CD4-positive, alpha-beta T cell treated with Interleukin-10 for 1 hour (primary cell): ENCODE data around the gene GRAMD1B.
A peak's percentile ranks its signal among the peaks of the same experiment; 100 is the strongest.

Source experiments
- DNase-seq: peaks from one replicate; pipeline ENCODE4 v3.0.0-alpha.2; 2020

GRAMD1B gene

DNA sequence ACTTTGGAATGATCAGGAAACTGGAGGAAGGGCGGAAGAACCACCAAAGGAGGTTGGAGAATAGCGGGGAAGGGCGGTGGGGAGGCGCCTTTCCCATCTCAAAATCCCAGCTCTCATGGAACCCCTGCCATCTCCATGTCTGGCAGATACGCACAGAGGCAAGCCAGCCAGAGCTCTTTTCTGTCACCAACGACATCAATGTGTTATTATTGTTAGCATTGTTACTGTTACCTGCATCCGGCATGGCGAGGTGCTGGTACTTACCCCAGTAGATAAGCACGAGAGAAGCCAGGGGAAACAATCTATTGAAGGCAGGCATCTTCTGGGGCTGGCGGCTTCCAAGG lies 223.4 kb downstream of the GRAMD1B start:
- DNase-seq: no peak

DNA sequence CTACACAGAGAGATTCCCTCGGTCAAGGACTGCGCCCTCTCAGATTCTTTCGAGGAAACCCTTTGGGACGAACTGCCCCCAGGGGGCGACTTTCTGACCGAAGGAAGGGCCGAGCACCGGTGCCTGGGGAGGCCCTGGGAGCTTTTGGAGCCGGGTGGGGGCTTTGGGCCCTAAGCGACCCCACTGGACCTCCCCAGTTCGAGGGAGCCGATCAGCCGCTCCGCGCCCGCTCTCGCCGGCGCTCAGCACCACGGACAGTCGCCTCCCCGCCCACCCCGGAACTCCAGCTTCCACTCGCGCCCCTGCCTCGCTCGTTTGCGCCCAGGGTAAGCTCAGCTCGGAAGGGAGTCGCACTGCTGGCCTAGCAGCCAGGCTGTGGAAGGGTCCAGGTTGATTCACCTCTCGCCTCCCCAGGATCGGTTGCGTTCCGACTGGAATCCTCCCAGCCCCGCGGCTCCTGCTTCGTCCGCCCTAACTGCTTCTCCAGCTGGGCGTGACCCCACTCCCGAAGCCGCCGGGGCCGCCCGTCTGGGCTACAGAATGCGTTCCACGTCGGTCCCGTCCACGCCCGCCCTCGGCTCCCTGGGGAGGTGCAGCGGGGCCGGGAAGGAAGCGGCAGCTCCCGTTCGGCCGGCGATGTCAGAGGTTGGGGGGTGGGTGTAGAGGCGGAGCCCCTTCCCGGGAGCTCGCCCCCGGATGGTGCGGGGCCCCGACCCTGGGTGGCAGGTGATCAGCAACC lies 223.9 kb downstream of the GRAMD1B start:
- no peak for DNase-seq

DNA sequence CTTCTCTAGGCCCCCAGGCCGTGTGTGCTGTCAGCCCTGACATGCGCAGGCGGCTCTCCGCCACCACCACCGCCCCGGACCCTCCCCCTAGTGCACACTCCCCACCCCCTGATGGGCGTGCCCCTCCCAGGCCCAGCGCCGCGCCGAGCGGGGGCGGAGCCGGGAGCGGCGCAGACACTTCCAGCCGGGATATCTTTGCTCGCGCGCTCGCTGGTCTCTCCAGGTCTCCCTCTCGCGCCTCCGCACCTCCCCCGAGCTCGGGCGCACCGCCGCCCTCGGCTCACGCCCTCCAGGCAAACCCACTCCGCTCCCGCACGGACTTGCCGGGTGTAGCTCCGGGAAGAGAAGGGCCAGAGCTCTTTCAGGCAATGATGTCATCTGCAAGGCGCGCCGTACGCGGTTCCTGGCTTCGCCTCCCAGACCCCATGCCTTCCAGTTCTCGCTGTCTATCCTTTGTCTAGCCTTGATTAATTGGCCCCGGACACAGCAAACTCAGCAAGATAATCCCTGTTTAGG lies 224.6 kb downstream of the GRAMD1B start, which contains the start of gene SCN3B:
Gene SCN3B (minus strand): TSS at position 59 of the 516 bp plus-strand sequence. CDS start 823 bp downstream, outside the sequence.
- DNase-seq: no peak

DNA sequence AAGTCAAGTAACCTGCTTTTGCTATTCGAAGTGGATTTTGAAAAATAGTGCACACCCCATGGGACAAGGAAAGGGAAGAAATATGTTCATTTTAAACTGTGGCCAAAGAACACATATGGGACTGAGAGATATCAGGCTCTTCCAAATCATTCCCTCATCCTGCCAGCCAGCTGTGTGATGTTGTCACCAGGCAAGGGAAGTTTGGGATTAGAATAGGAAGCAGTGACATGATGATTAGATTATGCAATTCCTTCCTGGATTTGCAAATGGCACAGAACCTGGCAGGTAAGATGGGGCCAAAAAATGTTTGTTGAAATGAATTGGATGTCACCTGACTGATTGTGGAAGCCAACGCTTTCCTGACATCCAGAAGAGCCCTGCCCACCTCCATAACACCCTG lies 229.2 kb downstream of the GRAMD1B start:
- DNase-seq: no peak

DNA sequence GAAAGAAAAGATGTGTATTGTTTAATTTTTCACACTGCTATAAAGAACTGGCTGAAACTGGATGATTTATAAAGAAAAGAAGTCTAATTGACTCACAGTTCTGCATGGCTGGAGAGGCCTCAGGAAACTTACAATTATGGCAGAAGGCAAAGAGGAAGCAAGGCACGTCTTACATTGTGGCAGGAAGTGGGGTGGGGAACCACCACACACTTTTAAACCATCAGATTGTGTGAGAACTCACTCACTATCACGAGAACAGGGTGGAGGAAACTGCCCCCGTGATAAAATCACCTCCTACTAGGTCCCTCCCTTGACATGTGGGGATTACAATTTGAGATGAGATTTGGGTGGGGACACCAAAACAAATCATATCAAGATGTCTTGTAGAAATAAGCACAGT lies 229.9 kb downstream of the GRAMD1B start:
- DNase-seq: peak; percentile 6

DNA sequence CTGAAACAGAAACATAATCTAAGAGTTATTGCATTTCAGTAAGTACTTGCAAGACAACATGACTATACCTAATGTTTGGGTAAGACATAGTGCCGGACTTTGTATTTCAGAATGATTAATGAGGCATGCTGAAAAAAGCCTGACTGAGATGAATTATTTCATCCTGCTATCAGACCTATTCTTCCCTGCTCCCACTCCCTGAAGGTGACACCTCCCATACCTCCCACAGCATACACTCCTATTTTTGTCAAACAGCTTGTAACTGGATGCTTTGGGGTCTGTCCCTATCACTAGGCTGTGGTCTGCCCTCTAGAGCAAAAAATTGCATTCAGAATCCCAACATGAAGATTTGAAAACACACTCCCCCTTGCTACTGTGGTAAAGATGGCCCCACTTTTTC lies 235.2 kb downstream of the GRAMD1B start:
- DNase-seq: no peak

DNA sequence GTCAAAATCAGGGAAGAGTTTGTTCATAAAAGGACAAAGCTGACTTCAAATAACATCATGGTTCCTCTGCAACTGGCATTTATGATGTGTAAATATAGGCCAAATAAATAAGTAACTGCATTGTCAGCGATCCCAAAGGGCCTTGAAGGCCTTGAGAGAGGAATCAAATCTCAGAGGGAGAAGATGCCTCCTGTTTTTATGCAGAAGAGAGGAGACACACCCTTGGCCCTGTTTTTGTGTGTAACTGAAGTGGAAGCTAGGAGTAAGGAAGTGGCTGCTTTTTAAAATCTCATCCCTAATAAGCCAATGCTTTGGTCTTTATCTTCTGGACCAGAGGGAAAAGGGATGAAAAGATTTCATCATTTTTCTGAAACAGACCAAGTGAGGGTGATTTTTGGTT lies 240.0 kb downstream of the GRAMD1B start:
- DNase-seq: no peak

DNA sequence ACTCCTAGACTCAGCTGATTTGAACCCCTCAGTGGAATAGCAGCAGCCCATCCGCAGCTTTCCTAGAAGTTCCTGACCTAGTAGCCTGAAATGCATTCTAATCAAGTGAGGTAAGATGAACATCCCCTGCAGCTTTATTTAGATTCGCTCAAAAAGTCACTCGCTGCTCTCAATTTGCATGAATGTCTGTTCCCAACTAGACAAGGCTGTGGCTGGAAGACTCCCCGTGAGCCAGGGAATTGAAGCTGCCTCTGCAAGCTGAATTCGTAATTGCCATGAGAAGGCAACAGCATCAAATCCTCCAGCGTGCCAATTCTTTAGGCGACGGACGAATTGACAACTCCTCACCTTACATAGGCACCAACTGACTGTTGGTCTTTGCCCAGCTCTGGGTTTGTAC lies 241.5 kb downstream of the GRAMD1B start:
- DNase-seq: no peak

DNA sequence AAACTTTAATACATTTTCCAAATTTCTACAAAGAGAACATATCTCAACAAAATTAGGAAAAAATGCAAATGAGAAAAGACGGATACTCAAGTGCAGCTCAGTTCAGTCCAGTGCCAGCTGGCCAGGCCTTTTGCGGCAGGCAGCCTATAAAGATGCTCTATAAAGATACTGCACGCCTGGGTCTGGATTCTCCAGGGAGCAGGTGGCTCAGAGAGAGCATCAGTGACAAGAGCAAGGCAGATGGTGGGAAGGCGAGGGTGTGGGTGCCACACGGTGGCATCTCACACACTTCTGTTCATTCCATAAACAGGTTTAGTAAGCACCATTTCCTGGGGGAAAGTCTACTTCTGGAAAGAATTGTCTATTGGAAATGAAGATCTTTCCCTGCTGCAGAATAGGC lies 242.5 kb downstream of the GRAMD1B start:
- DNase-seq: no peak

DNA sequence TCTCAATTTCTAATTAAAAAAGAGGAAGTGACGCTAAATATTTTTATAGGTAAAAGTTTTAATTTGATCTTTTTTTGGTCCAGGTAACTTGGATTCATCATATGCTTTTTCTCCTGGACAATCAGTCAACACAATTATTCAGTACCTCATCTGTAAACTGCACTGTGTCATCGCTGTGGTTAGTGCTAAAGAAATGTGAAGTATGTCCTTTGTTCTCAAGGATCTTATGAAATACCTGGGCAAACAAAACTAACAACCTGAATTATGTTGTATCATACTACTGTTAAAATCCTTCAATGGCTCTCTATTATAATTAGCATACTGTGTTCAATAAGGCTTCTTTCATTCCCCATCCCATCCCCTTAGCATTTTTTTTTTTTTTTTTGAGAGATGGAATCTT lies 244.2 kb downstream of the GRAMD1B start:
- no peak for DNase-seq
